ENCODE data around the gene CFAP210.

Gene CFAP210

DNA sequence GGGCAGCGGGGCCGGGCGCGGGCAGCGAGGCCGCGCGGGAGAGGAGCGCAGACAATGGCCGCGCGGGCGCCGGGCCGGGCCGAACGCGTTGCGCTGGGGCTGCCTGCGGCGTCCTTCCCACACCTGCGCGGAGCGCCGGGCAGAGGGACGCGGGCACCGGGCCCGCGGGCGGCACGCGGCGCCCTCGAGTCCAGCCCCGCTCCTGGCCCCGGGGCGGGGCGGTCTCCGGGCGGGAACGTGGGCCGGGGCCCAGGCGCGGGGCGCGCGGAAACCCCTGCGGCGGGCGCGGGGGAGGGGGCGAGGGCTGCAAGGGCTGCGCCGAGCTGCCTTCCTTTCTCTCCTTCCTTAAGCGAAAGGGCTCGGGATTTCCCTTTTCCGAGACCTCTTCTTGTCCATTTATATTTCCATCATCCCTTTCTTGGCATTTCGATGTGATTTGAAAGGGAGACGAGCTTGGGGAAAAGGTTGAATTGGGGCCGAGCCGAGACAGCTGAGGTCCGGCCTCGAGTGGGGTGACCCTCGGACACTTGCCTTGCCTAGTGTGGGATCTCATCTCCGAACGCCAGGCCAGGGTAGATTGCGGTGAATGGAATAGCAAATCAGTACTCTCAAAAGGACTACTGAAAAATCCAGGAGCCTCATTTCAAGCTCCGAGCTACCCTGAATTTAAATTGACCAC is 40.1 kb upstream of the CFAP210 start:
- peak in 2 of 3 donors; percentile 54 to 63 for DNase-seq
- Histone ChIP-seq H3K9me3 (ENCODE audit: control extremely low read depth in 1 of 5, control insufficient read depth in 4 of 5, insufficient read depth in 2 of 5, low read depth in 1 of 5, low read length in 4 of 5) (no peaks in the 10 kb centered on the region), H3K36me3 (ENCODE audit: control insufficient read depth in 4 of 4, insufficient read depth in 4 of 4, low read length in 3 of 4) (peaks cover 0 to 18% (median 0%) of the 10 kb centered on the region in 4 experiments), H3K27me3 (replicated peaks in 2 of 5; ENCODE audit: control insufficient read depth in 4 of 5, insufficient read depth in 5 of 5, low read length in 4 of 5) (no peaks in the 10 kb centered on the region), H3K4me3 (ENCODE audit: control insufficient read depth in 1 of 7, extremely low read depth in 1 of 7, insufficient read depth in 4 of 7, low read depth in 2 of 7, low read length in 6 of 7) (peak overlapping the region; percentile 68 to 91 (median 82)), H3K27ac (ENCODE audit: insufficient read depth in 1 of 2, low read depth in 1 of 2, low read length in 2 of 2, poor library complexity in 1 of 2, severe bottlenecking in 2 of 2) (peak overlapping the region in 1 of 2 experiments; percentile 64), H3K4me1 (ENCODE audit: control extremely low read depth in 1 of 4, control insufficient read depth in 4 of 4, insufficient read depth in 4 of 4, low read length in 3 of 4) (peaks cover 2 to 35% (median 17%) of the 10 kb centered on the region in 4 experiments)
- POLR2A ChIA-PET: no interaction called here
- WGBS (ENCODE audit: insufficient coverage): 0% methylated on average over 35 of the region's 69 CpGs
- CTCF ChIA-PET: interaction anchor here (0.6 to 1.3 kb wide), 5 partner anchors 9 to 61 kb away, joined by 3 to 6 read pairs (median 3); no protein-coding TSS in a partner anchor

DNA sequence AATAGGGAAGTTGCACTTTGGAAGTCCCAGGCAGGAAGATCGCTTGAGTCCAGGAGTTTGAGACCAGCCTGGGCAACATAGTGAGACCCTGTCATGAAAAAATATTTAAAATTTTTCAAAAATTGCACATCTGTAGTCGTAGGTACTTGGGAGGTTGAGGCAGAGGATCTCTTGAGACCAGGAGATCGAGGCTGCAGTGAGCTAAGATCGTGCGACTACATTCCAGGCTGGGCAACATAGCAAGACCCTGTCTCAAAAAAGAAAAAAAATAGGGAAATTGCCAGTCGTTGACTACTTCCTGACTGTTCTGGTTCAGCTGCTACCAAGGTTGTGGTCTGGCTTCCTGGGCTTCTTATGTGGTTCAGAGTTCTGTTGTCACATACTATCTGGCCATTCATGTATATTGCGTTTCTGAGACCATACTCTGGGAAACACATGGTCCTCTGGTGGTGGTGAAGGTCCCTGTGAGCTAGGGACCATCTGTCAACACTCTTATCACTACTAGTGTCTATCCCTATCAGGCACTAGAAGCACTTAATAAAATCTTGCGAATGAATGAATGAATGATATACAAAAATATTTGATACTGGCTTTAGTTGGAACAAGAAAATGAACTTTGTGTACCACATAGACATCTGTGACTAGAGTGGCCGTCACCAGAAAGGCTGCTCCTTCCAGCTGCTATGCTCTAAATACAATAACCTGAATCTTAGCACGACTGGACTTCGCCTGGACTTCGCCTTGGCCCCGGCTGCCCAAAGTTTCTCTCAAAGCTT is 38.6 kb upstream of the CFAP210 start:
- WGBS (ENCODE audit: insufficient coverage): 68% methylated on average over 8 of the region's 13 CpGs
- H3K4me1 ChIP-seq (ENCODE audit: control extremely low read depth in 1 of 4, control insufficient read depth in 4 of 4, insufficient read depth in 4 of 4, low read length in 3 of 4): peaks cover 2 to 35% (median 17%) of the 10 kb centered on the region in 4 experiments
- ChIA-PET POLR2A (no interaction called here), CTCF (interaction anchor here (1.0 kb wide), 1 partner anchor 76 kb away, joined by 3 read pairs; no protein-coding TSS in a partner anchor)
- peaks cover 0 to 17% (median 0%) of the 10 kb centered on the region in 4 experiments for H3K36me3 ChIP-seq (ENCODE audit: control insufficient read depth in 4 of 4, insufficient read depth in 4 of 4, low read length in 3 of 4)
- no peaks in the 10 kb centered on the region for H3K27me3 ChIP-seq (replicated peaks in 2 of 5; ENCODE audit: control insufficient read depth in 4 of 5, insufficient read depth in 5 of 5, low read length in 4 of 5)
- peak overlapping the region; percentile 68 to 91 (median 81) for H3K4me3 ChIP-seq (ENCODE audit: control insufficient read depth in 1 of 7, extremely low read depth in 1 of 7, insufficient read depth in 4 of 7, low read depth in 2 of 7, low read length in 6 of 7)
- no peaks in the 10 kb centered on the region for H3K9me3 ChIP-seq (ENCODE audit: control extremely low read depth in 1 of 5, control insufficient read depth in 4 of 5, insufficient read depth in 2 of 5, low read depth in 1 of 5, low read length in 4 of 5)
- H3K27ac ChIP-seq (ENCODE audit: insufficient read depth in 1 of 2, low read depth in 1 of 2, low read length in 2 of 2, poor library complexity in 1 of 2, severe bottlenecking in 2 of 2): no peak overlapping the region
- DNase-seq: peak; percentile 46 to 86 (median 80)

- WGBS (ENCODE audit: insufficient coverage): 100% methylated on average over 2 of the region's 5 CpGs
- CTCF ChIA-PET: no interaction called here
- POLR2A ChIA-PET: no interaction called here
- DNase-seq: peak in 1 of 3 donors; percentile 22
- Histone ChIP-seq H3K4me1 (ENCODE audit: control extremely low read depth in 1 of 4, control insufficient read depth in 4 of 4, insufficient read depth in 4 of 4, low read length in 3 of 4) (peaks cover under 1 to 32% (median 17%) of the 10 kb centered on the region in 4 experiments), H3K27ac (ENCODE audit: insufficient read depth in 1 of 2, low read depth in 1 of 2, low read length in 2 of 2, poor library complexity in 1 of 2, severe bottlenecking in 2 of 2) (no peak overlapping the region), H3K9me3 (ENCODE audit: control extremely low read depth in 1 of 5, control insufficient read depth in 4 of 5, insufficient read depth in 2 of 5, low read depth in 1 of 5, low read length in 4 of 5) (no peaks in the 10 kb centered on the region), H3K36me3 (ENCODE audit: control insufficient read depth in 4 of 4, insufficient read depth in 4 of 4, low read length in 3 of 4) (peaks cover 0 to 14% (median 0%) of the 10 kb centered on the region in 4 experiments), H3K4me3 (ENCODE audit: control insufficient read depth in 1 of 7, extremely low read depth in 1 of 7, insufficient read depth in 4 of 7, low read depth in 2 of 7, low read length in 6 of 7) (no peak overlapping the region), H3K27me3 (replicated peaks in 2 of 5; ENCODE audit: control insufficient read depth in 4 of 5, insufficient read depth in 5 of 5, low read length in 4 of 5) (no peaks in the 10 kb centered on the region)
Measured at GRCh38 chr2:169732075-169732474, 37.9 kb upstream of the CFAP210 start.

DNA sequence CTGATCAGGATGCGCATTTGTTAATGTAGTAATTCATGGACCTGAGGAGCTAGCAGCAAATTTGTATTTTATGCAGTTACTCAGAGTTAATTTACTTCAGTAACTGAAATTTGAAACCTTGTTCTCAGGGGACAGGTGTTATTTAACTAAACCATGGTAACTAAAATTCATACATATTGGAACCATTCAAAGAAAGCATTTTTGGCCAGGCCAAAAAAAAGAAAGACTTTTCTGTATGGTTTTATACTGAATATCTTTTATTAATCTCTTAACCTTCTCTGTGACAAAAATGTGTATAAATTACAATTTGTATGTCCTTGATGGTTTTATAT is 35.0 kb upstream of the CFAP210 start:
- Histone ChIP-seq H3K27ac (ENCODE audit: insufficient read depth in 1 of 2, low read depth in 1 of 2, low read length in 2 of 2, poor library complexity in 1 of 2, severe bottlenecking in 2 of 2) (no peak overlapping the region), H3K4me3 (ENCODE audit: control insufficient read depth in 1 of 7, extremely low read depth in 1 of 7, insufficient read depth in 4 of 7, low read depth in 2 of 7, low read length in 6 of 7) (no peak overlapping the region), H3K9me3 (ENCODE audit: control extremely low read depth in 1 of 5, control insufficient read depth in 4 of 5, insufficient read depth in 2 of 5, low read depth in 1 of 5, low read length in 4 of 5) (no peaks in the 10 kb centered on the region), H3K27me3 (replicated peaks in 2 of 5; ENCODE audit: control insufficient read depth in 4 of 5, insufficient read depth in 5 of 5, low read length in 4 of 5) (no peaks in the 10 kb centered on the region), H3K36me3 (ENCODE audit: control insufficient read depth in 4 of 4, insufficient read depth in 4 of 4, low read length in 3 of 4) (no peaks in the 10 kb centered on the region), H3K4me1 (ENCODE audit: control extremely low read depth in 1 of 4, control insufficient read depth in 4 of 4, insufficient read depth in 4 of 4, low read length in 3 of 4) (peaks cover 0 to 10% (median 8%) of the 10 kb centered on the region in 4 experiments)
- no peak for DNase-seq
- POLR2A ChIA-PET: no interaction called here
- 100% methylated on average over 1 of the region's 1 CpG for WGBS (ENCODE audit: insufficient coverage)
- CTCF ChIA-PET: no interaction called here

- ChIA-PET POLR2A (no interaction called here), CTCF (interaction anchor here (1.2 to 1.6 kb wide), 2 partner anchors 22 to 25 kb away, joined by 3 read pairs; no protein-coding TSS in a partner anchor)
- H3K9me3 ChIP-seq (ENCODE audit: control extremely low read depth in 1 of 5, control insufficient read depth in 4 of 5, insufficient read depth in 2 of 5, low read depth in 1 of 5, low read length in 4 of 5): no peaks in the 10 kb centered on the region
- no peak for DNase-seq
- no peaks in the 10 kb centered on the region for H3K27me3 ChIP-seq (replicated peaks in 2 of 5; ENCODE audit: control insufficient read depth in 4 of 5, insufficient read depth in 5 of 5, low read length in 4 of 5)
- H3K27ac ChIP-seq (ENCODE audit: insufficient read depth in 1 of 2, low read depth in 1 of 2, low read length in 2 of 2, poor library complexity in 1 of 2, severe bottlenecking in 2 of 2): no peak overlapping the region
- no peaks in the 10 kb centered on the region for H3K4me1 ChIP-seq (ENCODE audit: control extremely low read depth in 1 of 4, control insufficient read depth in 4 of 4, insufficient read depth in 4 of 4, low read length in 3 of 4)
- H3K4me3 ChIP-seq (ENCODE audit: control insufficient read depth in 1 of 7, extremely low read depth in 1 of 7, insufficient read depth in 4 of 7, low read depth in 2 of 7, low read length in 6 of 7): no peak overlapping the region
- WGBS (ENCODE audit: insufficient coverage): 100% methylated on average over 3 of the region's 5 CpGs
- no peaks in the 10 kb centered on the region for H3K36me3 ChIP-seq (ENCODE audit: control insufficient read depth in 4 of 4, insufficient read depth in 4 of 4, low read length in 3 of 4)
Measured at GRCh38 chr2:169727065-169727464, 32.9 kb upstream of the CFAP210 start.

DNA sequence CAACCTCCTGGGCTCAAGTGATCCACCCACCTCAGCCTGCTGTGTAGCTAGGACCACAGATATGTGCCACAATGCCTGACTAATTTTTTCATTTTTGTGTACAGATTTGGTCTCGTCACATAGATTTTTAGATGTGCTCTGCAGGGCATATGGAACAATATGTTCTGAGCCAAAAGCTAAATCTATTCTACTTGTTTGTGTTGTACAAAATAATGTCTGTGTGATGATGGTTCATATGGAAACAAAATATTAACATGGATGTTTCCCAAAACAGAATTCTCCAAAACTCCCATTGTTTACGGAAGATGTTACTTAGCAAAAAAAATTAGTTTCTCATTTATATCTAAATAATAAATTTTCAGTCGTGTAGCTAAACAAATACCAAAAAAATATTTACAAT is 26.8 kb upstream of the CFAP210 start:
- Histone ChIP-seq H3K36me3 (ENCODE audit: control insufficient read depth in 4 of 4, insufficient read depth in 4 of 4, low read length in 3 of 4) (no peaks in the 10 kb centered on the region), H3K4me3 (ENCODE audit: control insufficient read depth in 1 of 7, extremely low read depth in 1 of 7, insufficient read depth in 4 of 7, low read depth in 2 of 7, low read length in 6 of 7) (no peak overlapping the region), H3K9me3 (ENCODE audit: control extremely low read depth in 1 of 5, control insufficient read depth in 4 of 5, insufficient read depth in 2 of 5, low read depth in 1 of 5, low read length in 4 of 5) (no peaks in the 10 kb centered on the region), H3K4me1 (ENCODE audit: control extremely low read depth in 1 of 4, control insufficient read depth in 4 of 4, insufficient read depth in 4 of 4, low read length in 3 of 4) (no peaks in the 10 kb centered on the region), H3K27ac (ENCODE audit: insufficient read depth in 1 of 2, low read depth in 1 of 2, low read length in 2 of 2, poor library complexity in 1 of 2, severe bottlenecking in 2 of 2) (no peak overlapping the region), H3K27me3 (replicated peaks in 2 of 5; ENCODE audit: control insufficient read depth in 4 of 5, insufficient read depth in 5 of 5, low read length in 4 of 5) (no peaks in the 10 kb centered on the region)
- ChIA-PET CTCF (interaction anchor here (1.0 kb wide), 1 partner anchor 53 kb away, joined by 3 read pairs; no protein-coding TSS in a partner anchor), POLR2A (no interaction called here)
- WGBS (ENCODE audit: insufficient coverage): 100% methylated on average over 1 of the region's 3 CpGs
- no peak for DNase-seq

DNA sequence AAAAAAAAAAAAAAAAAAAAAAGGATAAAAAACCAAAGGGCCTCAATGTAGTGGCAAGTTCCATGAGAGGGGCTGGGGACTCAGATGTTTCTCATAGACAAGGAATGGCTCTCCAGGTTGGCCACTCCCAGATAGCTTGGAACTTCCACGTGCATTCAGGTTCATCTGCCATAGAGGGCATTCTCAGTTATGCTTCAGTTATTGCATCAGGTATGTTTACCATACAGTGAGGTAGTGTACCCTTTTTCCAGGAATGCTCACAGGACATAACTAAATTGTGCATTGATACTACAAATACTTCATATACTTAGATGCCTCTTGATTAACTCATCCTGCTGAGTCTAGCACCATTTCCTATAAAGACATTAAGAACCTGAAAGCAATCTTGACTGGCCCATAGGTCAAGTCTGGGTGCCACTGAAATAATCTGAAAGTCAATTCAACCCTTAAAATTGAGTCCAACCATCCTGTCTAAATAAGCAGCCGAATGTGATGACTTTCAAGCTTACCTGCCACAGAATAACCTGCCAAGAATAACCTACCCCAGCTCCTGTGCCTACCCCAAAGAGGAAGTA is 24.8 kb upstream of the CFAP210 start:
- no CpG with 5 or more reads among the region's 2 CpGs for WGBS (ENCODE audit: insufficient coverage)
- ChIA-PET POLR2A (no interaction called here), CTCF (no interaction called here)
- no peak overlapping the region for H3K4me3 ChIP-seq (ENCODE audit: control insufficient read depth in 1 of 7, extremely low read depth in 1 of 7, insufficient read depth in 4 of 7, low read depth in 2 of 7, low read length in 6 of 7)
- no peaks in the 10 kb centered on the region for H3K27me3 ChIP-seq (replicated peaks in 2 of 5; ENCODE audit: control insufficient read depth in 4 of 5, insufficient read depth in 5 of 5, low read length in 4 of 5)
- no peaks in the 10 kb centered on the region for H3K36me3 ChIP-seq (ENCODE audit: control insufficient read depth in 4 of 4, insufficient read depth in 4 of 4, low read length in 3 of 4)
- H3K27ac ChIP-seq (ENCODE audit: insufficient read depth in 1 of 2, low read depth in 1 of 2, low read length in 2 of 2, poor library complexity in 1 of 2, severe bottlenecking in 2 of 2): no peak overlapping the region
- H3K9me3 ChIP-seq (ENCODE audit: control extremely low read depth in 1 of 5, control insufficient read depth in 4 of 5, insufficient read depth in 2 of 5, low read depth in 1 of 5, low read length in 4 of 5): no peaks in the 10 kb centered on the region
- no peak for DNase-seq
- H3K4me1 ChIP-seq (ENCODE audit: control extremely low read depth in 1 of 4, control insufficient read depth in 4 of 4, insufficient read depth in 4 of 4, low read length in 3 of 4): peaks cover 0 to 4% (median 1%) of the 10 kb centered on the region in 4 experiments

Data from common myeloid progenitor, CD34-positive (primary cell).